ENCODE results near the gene CCDC177.

Gene CCDC177

GRCh38 chr14:69529563-69529962 lies 45.1 kb downstream of the CCDC177 start:
- H3K27ac ChIP-seq = no peak overlapping the region
- TF ChIP-seq CTCF (conservative IDR thresholded peaks at IDR 0.05) = no peak

- no peak overlapping the region for H3K27ac ChIP-seq
- TF ChIP-seq CTCF (conservative IDR thresholded peaks at IDR 0.05) = no peak
Measured at GRCh38 chr14:69528930-69529329, 45.7 kb downstream of the CCDC177 start.

GRCh38 chr14:69528143-69528542 lies 46.5 kb downstream of the CCDC177 start:
- TF ChIP-seq CTCF (conservative IDR thresholded peaks at IDR 0.05) = no peak
- no peak overlapping the region for H3K27ac ChIP-seq

- H3K27ac ChIP-seq = no peak overlapping the region
- no peak for TF ChIP-seq CTCF (conservative IDR thresholded peaks at IDR 0.05)
Measured at GRCh38 chr14:69527635-69528034, 47.0 kb downstream of the CCDC177 start.

- TF ChIP-seq CTCF (conservative IDR thresholded peaks at IDR 0.05) = no peak
- H3K27ac ChIP-seq = no peak overlapping the region
Measured at GRCh38 chr14:69525896-69526295, 48.8 kb downstream of the CCDC177 start.

GRCh38 chr14:69522026-69522425 lies 52.6 kb downstream of the CCDC177 start:
- no peak overlapping the region for H3K27ac ChIP-seq
- TF ChIP-seq CTCF (conservative IDR thresholded peaks at IDR 0.05) = no peak

Data from VCaP (cell line).